GM19193 (cell line): ENCODE data around the gene ATRIP.

Source experiments
- POLR2A ChIP-seq: IDR thresholded peaks from 4 replicates; pipeline ENCODE4 v1.6.1; 2011; ENCODE audit not compliant: insufficient read depth, insufficient read length; ENCODE audit errors: extremely low read depth

Gene ATRIP

DNA sequence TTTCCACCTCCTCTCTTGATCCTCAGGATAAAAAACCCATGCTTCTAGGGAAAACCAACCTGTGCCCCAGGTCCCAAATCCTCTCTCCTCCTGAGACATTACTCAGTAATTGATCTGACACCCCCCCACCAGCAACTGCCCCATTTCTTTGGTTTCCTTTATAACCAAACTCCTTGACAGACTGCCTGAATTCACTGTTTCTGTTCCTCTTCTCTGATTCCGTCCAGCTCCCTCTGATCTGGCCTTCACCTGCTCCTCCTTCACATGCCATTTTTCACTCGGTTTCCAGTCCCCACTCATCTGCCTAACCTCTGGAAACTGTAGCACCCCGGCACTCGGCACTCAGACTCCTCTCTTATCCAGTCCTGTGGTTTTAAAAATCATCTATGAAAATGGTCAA, 8.7 kb upstream of the ATRIP start:
- no peak for TF ChIP-seq POLR2A

DNA sequence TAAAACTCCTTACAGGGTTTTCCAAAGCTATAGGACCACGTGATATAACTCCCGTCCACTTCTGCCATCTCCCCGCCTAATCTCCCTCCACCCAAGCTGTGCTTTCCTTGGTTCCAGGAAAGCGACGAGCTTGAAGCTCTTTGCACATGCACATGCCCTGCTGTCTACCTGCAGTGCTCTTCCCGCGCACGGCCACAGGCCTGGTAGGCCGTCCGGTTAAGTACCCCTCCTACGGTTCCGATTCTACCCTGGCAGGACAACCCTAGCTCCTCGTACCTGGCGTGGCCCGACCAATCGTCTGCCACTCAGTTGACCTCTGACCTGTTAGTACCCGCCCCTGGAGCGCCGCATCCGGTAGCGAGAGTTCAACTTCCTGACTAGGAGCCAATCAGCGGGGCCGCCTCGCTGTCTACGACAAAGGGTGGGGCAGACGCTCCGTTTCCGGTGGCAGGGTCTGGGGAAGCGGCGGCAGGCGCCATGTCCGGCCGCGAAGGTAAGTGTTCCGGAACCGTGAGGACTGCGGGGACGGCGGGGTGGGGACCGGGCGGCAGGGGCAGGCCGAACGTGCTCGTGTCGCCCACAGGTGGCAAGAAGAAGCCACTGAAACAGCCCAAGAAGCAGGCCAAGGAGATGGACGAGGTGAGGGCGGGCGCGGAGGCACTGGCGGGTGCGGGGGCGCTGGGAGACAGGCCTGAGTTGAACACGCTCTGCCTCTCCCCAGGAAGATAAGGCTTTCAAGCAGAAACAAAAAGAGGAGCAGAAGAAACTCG, 6.5 kb upstream of the ATRIP start, which contains the start of the genes CCDC51 and TMA7:
TSS of gene CCDC51 (minus strand) at position 300 of the 770 bp plus-strand sequence. CDS start 4,991 bp downstream, outside the sequence.
TSS of gene TMA7 (plus strand) at position 438 of the 770 bp plus-strand sequence. CDS start at position 478, 40 bp downstream.
- TF ChIP-seq POLR2A: peak; percentile 88

DNA sequence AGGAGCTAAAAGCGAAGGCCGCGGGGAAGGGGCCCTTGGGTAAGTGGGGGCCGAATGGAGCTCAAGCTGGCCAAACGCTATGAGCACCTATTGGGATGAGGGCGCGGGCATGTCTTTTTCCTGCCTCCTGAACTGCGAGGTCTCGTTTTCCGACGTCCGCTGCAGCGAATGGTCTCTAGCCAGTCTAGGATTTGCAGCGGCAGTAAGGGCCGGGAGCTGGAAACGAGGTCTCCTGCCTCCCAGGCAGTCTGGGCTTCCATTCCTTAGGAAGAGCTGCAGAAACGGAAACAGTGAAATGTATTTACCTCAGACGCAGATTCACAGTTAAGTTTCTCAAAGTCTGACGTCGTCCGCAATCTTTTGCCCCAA, 6.0 kb upstream of the ATRIP start:
- TF ChIP-seq POLR2A: no peak

DNA sequence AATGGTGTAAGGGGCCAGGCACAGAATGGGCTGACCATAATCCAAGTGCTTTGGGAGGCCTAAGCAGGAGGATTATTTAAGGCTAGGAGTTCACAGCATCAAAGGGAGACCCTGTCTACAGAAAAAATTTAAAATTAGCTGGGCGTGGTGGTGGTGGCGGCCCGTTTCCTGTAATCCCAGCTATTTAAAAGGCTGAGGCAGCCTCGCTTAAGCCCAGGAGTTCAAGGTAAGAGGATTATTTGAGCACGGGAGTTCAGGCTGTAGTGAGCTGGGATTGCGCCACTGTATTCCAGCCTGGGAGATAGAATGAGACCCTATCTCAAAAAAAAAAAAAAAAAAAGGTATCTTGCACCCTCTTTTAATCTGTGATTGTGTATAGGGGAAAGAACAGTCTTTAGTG, 4.6 kb upstream of the ATRIP start:
- no peak for TF ChIP-seq POLR2A

DNA sequence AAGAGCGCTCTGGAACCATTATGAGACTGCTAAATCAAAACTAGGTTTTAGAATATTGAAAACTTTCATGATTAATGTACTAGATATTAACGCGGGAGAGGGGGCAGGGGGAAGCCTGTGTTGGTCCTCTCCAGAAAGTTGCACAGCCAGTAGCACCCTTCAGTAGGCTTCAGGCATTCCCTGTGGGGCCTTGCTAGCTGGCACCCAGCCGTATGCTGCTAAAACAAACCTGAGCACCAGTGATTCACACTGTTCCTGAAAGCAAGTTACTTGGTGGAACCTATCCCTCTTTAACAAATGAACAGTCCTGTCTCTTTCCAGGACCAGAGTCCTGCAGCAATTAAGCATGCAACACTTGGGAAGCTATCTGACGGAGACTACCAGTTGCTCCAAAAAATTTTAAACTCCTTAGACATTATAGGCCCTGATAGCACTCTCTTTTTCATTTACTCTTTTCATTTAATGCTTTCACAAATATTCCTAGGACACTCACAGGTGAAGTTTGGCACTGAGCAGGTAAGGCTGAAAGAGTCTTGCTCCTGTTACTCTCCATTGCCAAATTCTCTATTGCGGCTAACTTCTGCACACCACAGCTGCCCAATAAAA, 1.2 kb upstream of the ATRIP start:
- TF ChIP-seq POLR2A: no peak

DNA sequence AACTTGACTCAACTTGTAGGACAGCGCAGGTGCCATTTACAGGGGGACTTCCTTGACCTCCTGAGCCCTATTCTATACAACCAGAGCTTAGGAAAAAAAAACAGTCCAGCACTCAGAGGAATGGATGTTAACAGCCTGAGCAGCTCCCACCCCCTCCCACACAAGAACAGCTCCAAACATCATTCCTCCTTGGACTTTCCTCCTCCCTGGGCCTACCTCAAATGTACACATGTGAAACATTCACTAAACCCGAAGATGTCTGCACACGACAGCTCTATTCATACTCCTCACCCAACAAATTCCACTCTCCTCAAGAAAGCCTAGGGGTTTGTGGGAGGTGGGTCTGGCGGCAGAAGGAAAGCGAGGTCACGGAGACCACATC, 503 bp upstream of the ATRIP start:
- TF ChIP-seq POLR2A: no peak

DNA sequence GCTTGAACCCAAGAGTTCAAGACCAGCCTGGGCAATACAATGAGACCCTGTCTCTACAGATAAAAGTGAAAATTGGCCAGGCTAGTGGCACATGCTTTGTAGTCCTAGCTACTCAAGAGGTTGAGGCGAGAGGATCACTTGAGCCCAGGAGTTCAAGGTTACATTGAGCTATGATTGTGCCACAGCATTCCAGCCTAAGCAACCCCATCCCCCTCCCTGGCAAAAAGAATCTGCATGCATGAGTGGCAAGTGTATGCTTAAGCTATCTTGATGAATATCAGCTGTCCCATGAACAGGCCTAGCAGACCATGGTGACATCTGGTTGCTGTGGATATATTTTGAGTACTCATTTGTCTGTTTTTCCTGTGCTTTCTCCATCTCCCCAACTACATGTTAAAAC, 4.7 kb downstream of the ATRIP start:
- no peak for TF ChIP-seq POLR2A

DNA sequence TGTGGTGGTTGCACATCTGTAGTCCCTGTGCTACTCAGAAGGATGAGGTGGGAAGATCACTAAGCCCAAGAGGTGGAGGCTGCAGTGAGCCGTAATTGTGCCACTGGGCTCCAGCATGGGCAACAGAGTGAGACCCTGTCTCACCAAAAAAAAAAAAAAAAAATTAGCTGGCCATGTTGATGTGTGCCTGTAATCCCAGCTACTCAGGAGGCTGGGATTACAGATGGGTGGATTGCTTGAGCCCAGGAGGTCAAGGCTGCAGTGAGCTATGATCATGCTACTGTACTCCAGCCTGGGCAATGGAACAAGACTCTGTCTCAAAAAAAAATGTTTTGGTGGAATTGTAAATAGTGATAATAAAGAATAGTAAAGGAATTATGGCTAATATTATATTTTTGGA, 9.9 kb downstream of the ATRIP start:
- no peak for TF ChIP-seq POLR2A

DNA sequence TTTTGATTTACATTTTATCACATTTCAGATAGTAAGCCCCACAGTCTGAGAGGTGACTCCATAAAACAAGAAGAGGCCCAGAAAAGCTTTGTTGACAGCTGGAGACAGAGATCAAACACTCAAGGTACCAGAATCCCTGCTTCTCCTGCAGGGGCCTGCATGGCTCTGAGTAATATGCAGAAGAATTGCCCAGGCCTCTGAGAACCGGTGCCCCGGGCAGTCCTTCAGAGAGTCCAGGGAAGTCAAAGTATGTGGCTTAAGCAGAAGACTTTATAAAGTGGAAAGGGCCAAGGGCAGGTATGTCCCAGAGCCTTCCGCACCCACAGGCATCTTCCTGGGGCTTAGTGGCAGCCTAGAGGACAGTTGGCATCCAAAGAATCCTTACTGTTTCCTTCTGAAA, 12.8 kb downstream of the ATRIP start:
- no peak for TF ChIP-seq POLR2A

DNA sequence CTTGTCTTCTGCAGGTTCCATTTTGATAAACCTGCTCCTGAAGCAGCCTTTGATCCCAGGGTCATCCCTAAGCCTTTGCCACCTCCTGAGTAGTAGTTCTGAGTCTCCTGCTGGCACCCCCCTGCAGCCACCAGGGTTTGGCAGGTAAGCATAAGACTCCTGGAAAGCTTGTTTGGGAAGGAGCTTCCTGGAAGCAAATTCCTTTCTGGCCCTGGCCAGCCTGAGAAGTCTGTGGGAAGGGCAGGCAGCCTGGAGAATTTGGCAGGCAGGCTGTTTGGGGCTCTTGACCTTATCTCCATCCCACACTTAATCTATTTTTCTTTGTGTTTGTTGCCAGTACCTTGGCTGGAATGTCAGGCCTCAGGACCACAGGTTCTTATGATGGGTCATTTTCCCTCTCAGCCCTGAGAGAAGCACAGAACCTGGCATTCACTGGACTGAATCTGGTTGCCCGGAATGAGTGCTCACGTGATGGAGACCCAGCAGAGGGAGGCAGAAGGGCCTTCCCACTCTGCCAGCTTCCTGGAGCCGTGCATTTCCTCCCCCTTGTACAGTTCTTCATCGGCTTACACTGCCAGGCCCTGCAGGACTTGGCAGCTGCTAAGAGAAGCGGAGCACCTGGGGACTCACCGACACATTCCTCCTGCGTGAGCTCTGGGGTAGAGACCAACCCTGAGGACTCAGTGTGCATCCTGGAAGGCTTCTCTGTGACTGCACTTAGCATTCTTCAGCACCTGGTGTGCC, 13.4 kb downstream of the ATRIP start:
- no peak for TF ChIP-seq POLR2A

DNA sequence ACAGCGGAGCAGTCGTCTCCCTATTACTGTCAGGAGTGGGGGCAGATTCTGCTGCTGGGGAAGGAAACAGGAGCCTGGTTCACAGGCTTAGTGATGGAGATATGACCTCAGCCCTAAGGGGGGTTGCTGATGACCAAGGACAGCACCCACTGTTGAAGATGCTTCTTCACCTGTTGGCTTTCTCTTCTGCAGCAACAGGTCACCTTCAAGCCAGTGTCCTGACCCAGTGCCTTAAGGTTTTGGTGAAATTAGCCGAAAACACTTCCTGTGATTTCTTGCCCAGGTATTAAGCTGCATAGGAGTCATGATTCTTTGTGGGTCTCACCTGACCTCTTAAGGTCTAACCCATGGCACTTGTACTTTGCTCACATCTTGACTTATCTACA, 14.0 kb downstream of the ATRIP start:
- no peak for TF ChIP-seq POLR2A

DNA sequence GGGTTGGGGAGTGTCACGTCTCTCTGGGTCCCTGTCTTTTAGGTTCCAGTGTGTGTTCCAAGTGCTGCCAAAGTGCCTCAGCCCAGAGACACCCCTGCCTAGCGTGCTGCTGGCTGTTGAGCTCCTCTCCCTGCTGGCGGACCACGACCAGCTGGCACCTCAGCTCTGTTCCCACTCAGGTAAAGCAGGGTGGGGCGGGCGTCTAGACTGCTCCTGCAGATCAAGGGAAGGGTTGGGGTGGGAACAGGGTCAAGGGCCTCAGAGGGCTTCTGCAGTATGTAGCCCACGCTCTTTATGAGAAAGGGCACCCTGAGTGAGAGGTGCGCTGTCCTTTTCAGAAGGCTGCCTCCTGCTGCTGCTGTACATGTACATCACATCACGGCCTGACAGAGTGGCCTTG, 17.2 kb downstream of the ATRIP start:
- TF ChIP-seq POLR2A: no peak

DNA sequence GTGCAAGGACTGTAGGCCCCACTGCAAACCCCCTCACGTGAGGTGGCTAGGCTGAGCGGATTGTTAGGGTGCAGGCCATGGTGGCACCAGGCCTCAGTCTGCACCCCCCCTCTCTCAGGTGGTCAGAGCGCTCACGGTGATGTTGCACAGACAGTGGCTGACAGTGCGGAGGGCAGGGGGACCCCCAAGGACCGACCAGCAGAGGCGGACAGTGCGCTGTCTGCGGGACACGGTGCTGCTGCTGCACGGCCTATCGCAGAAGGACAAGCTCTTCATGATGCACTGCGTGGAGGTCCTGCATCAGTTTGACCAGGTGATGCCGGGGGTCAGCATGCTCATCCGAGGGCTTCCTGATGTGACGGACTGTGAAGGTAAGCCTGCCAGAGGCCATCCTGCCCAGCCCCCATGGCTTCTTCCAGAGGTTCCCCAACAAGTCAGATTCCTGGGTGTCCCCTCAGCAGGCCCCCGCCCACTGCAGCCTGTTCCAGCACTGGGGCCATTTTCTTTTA, 18.2 kb downstream of the ATRIP start:
- no peak for TF ChIP-seq POLR2A

DNA sequence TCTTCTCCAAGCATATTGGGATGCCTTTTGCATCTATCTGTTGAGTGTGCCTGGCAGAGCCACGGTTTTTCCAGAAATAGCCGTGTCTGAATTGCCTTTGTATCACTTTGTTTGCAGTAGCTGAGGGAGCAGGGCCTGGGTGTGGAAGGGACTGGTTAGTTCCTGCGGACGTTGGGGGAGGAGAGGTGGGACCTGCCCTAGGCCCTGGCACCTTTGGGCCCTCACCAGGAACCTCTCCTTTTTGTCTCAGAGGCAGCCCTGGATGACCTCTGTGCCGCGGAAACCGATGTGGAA, 18.6 kb downstream of the ATRIP start:
- TF ChIP-seq POLR2A: no peak

DNA sequence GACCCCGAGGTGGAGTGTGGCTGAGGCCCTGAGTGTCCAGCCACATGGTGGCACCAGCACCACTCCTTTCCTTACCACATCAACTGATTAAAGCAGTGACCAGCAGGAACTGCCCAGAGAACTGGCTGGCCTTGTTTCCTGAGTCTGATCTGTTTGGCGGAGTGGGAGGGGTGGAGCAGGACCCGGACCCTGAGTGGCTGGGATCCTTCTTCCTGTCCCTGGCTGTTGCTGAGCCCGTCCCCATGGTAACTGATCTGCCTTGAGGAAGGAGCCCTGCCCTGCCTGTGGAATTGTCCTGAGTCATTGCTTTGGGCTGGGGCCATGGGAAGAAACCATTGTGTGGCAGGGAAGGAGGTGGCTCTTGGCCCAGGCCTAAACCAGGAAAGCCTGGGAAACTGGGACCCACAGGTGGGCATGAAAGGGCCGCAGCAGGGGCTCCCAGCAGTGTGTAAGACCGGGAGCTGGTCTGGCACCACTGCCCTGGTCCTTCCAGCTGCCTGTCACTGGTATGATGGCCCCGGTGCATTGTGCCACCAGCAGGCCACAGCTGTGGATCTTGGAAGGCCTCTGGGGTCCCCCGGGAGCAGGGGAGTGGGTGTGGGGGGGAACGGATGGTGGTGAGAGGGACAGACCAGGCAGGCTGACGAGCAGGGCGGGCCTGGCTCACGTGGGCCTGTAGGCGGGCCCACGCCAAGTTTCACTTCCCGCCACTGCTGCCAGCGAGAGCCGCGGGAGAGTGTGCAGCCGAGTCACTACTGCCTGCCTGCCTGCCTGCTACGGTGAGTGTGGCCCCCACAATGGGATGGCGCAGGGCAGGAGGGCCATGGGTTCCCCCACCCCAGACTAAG, 19.2 kb downstream of the ATRIP start:
- peak; percentile 97 for TF ChIP-seq POLR2A
